A549 treated with Hydrocortisone at 1 μM for 4 hours (cell line): ENCODE data around the gene DEPDC5. TPM values are rescaled to one million over a fixed set of nuclear protein-coding genes. Genes with fewer than 3 reads are reported as not detected.

ENCODE experiments used
- total RNA-seq: library from RNA; stranded (reverse); fragments of 200-300 nt; extraction: Qiagen RNA extraction; gene quantifications from 5 replicates; pipeline ENCODE4 v1.2.3, GENCODE V29; 2022

DEPDC5 gene
- total RNA-seq: 3.8 to 6.0 TPM (median 4.6 TPM) in 5 replicates

GRCh38 chr22:31753634-31754501 lies at the start of gene DEPDC5:
TSS of gene DEPDC5 (plus strand) at chr22:31754019. CDS start at chr22:31754922, 903 bp downstream.

GRCh38 chr22:31749636-31750364 lies 4.0 kb upstream of the DEPDC5 start, which contains the start of gene PRR14L:
TSS of gene PRR14L (minus strand) at chr22:31750132. CDS start at chr22:31738860, 11,272 bp downstream.

DNA sequence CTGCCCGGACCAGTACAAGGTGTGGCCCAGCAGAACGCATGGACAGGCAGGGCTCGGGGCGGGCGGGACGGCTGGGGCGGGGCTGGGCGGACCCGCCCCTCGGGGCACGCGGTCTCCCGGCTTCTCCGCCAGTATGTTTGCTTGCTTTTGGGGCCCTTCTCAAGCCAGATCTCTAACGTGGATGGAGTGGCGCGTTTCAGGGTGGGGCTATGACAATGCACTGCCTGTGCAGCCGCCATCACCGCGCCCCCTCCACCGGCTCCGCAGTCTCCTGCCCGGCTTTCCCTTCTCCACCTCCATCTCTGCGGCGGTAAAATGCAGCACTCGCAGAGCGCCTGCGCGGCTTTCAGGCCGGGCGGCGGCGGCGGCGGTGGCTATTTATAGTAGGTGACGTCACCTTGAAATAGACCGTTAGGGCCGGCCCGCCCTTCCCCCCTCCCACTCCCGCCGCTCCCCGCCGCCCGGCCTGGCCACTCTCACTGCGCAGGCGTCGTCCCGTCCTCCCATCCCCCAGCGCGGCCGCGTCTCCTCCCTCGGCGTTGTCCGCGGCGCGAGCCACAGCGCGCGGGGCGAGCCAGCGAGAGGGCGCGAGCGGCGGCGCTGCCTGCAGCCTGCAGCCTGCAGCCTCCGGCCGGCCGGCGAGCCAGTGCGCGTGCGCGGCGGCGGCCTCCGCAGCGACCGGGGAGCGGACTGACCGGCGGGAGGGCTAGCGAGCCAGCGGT lies 190.3 kb downstream of the DEPDC5 start, which contains the start of gene YWHAH:
TSS of gene YWHAH (plus strand) at position 558 of the 722 bp plus-strand sequence. CDS start 199 bp downstream, outside the sequence.

Other genes starting within 250 kb of the DEPDC5 start
- gene PISD, start 91.8 kb upstream of the DEPDC5 start, total RNA-seq: 25.0 to 30.4 TPM (median 25.3 TPM) in 5 replicates
- gene PRR14L, start 3.9 kb upstream of the DEPDC5 start, total RNA-seq: 5.8 to 8.9 TPM (median 6.0 TPM) in 5 replicates
- 131 to 148 TPM (median 141 TPM) in 5 replicates for gene YWHAH, start 190.5 kb downstream of the DEPDC5 start, total RNA-seq